Adipose tissue (tissue), 3 donors: ENCODE results near the gene DMKN. TPM values are rescaled to one million over a fixed set of nuclear protein-coding genes. Genes with fewer than 3 reads are reported as not detected.

Experiments
- H3K27ac ChIP-seq: one replicate; pipeline ENCODE4 v1.5.1; 2013; ENCODE audit warnings: low read depth, low read length
- WGBS, 3 donors: extraction: QIAGEN DNeasy Blood & Tissue Kit; methylation state at CpG; one replicate each; pipeline ENCODE4 v1.1.7; 2013; 5-methylcytosine and 5-hydroxymethylcytosine counted together
- polyA plus RNA-seq, 3 donors: library from polyadenylated mRNA; stranded (reverse); fragments of 200-250 nt; gene quantifications; one replicate each; pipeline ENCODE4 v1.2.3, GENCODE V29; 2013
- donor health status: healthy with polysubstance abuse.
- donor health status: Bipolar disorder and iron deficiency.
- donor health status: healthy.

The DMKN gene
- polyA plus RNA-seq, 3 donors = 6.8 to 74.3 (median 15.3) TPM

GRCh38 chr19:35457173-35457572 lies 56.3 kb downstream of the DMKN start:
- no peak overlapping the region for H3K27ac ChIP-seq
- 93 to 100% (median 97%) methylated on average over 5 of the region's 5 CpGs for WGBS, 3 donors

- whole genome bisulfite sequencing, 3 donors = 60 to 84% (median 77%) methylated on average over 2 to 3 of the region's 3 CpGs
- H3K27ac ChIP-seq = no peak overlapping the region
These were observed 57.7 kb downstream of the DMKN start for GRCh38 chr19:35455616-35456201.

GRCh38 chr19:35454663-35455062 lies 58.8 kb downstream of the DMKN start:
- no peak overlapping the region for H3K27ac ChIP-seq
- 83 to 91% (median 90%) methylated on average over 2 of the region's 2 CpGs for WGBS, 3 donors

GRCh38 chr19:35451338-35452096 lies 61.9 kb downstream of the DMKN start:
- 68 to 94% (median 79%) methylated on average over 7 of the region's 7 CpGs for WGBS, 3 donors

GRCh38 chr19:35449359-35450043 lies 63.9 kb downstream of the DMKN start:
- H3K27ac ChIP-seq = no peak overlapping the region
- WGBS, 3 donors = 46 to 64% (median 63%) methylated on average over 24 to 27 of the region's 27 CpGs

More at GRCh38 chr19:35451338-35452096, 61.9 kb downstream of the DMKN start:
- H3K27ac ChIP-seq = no peak overlapping the region

- H3K27ac ChIP-seq = no peak within 1 kb of the TSS
- WGBS, 3 donors = 67 to 85% (median 71%) methylated on average over 12 of the region's 12 CpGs
These were observed 65.6 kb downstream of the DMKN start, which contains the start of gene FFAR2 for GRCh38 chr19:35447606-35448469. Gene FFAR2 (plus strand): TSS chr19:35448257. CDS start chr19:35449715, 1,458 bp downstream.

Other genes starting within 250 kb of the DMKN start
- 100 to 1,000 TPM in 2 of 3 donors, 10 to 100 TPM in 1; 68.2 to 122 (median 118) TPM for gene USF2, start 244.7 kb downstream of the DMKN start, polyA plus RNA-seq
- gene HAMP, start 231.1 kb downstream of the DMKN start, polyA plus RNA-seq = 10 to 100 TPM in 1 of 3 donors, 1 to 10 TPM in 1, under 1 TPM in 1; 0.34 to 16.3 (median 1.1) TPM
- under 1 TPM in 1 of 3 donors, not detected in 2; 0.16 TPM for gene MAG, start 221.5 kb downstream of the DMKN start, polyA plus RNA-seq
- 1 to 10 TPM in 1 of 3 donors, under 1 TPM in 2; 0.67 to 2.1 (median 0.88) TPM for gene CD22, start 184.5 kb downstream of the DMKN start, polyA plus RNA-seq
- gene FFAR1, start 165.7 kb downstream of the DMKN start, polyA plus RNA-seq = 1 to 10 TPM in 1 of 3 donors, not detected in 2; 2.2 TPM
- gene FFAR3, start 155.2 kb downstream of the DMKN start, polyA plus RNA-seq = 1 to 10 TPM in 2 of 3 donors, under 1 TPM in 1; 0.46 to 1.8 (median 1.8) TPM
- gene GPR42, start 142.6 kb downstream of the DMKN start, polyA plus RNA-seq = under 1 TPM in 2 of 3 donors, not detected in 1; 0.06 to 0.90 TPM
- 1 to 10 TPM in 2 of 3 donors, under 1 TPM in 1; 0.24 to 4.6 (median 4.0) TPM for gene FFAR2, start 65.4 kb downstream of the DMKN start, polyA plus RNA-seq
- under 1 TPM in 2 of 3 donors, not detected in 1; 0.21 to 0.42 TPM for gene KRTDAP, start 23.2 kb downstream of the DMKN start, polyA plus RNA-seq
- 1 to 10 TPM in 1 of 3 donors, under 1 TPM in 1, not detected in 1; 0.15 to 1.5 TPM for gene SBSN, start 14.7 kb upstream of the DMKN start, polyA plus RNA-seq
- gene GAPDHS, start 19.8 kb upstream of the DMKN start, polyA plus RNA-seq = not detected
- gene TMEM147, start 32.0 kb upstream of the DMKN start, polyA plus RNA-seq = 100 to 1,000 TPM in 2 of 3 donors, 10 to 100 TPM in 1; 86.7 to 140 (median 107) TPM
- 10 to 100 TPM in 1 of 3 donors, 1 to 10 TPM in 2; 1.2 to 74.4 (median 2.9) TPM for gene ATP4A, start 50.0 kb upstream of the DMKN start, polyA plus RNA-seq
- gene PMIS2, start 72.5 kb upstream of the DMKN start, polyA plus RNA-seq = not detected
- gene HAUS5, start 99.1 kb upstream of the DMKN start, polyA plus RNA-seq = 1 to 10 TPM; 4.6 to 6.3 (median 6.0) TPM
- gene RBM42, start 115.4 kb upstream of the DMKN start, polyA plus RNA-seq = 10 to 100 TPM; 28.5 to 56.7 (median 48.9) TPM
- gene ETV2, start 128.1 kb upstream of the DMKN start, polyA plus RNA-seq = 1 to 10 TPM in 2 of 3 donors, under 1 TPM in 1; 0.79 to 3.8 (median 1.7) TPM
- gene COX6B1, start 134.7 kb upstream of the DMKN start, polyA plus RNA-seq = 100 to 1,000 TPM; 454 to 932 (median 759) TPM
- gene UPK1A, start 152.9 kb upstream of the DMKN start, polyA plus RNA-seq = under 1 TPM in 2 of 3 donors, not detected in 1; 0.05 to 0.07 TPM
- gene ZBTB32, start 190.9 kb upstream of the DMKN start, polyA plus RNA-seq = under 1 TPM in 2 of 3 donors, not detected in 1; 0.07 to 0.12 TPM
- 10 to 100 TPM; 21.1 to 34.3 (median 29.4) TPM for gene KMT2B, start 204.4 kb upstream of the DMKN start, polyA plus RNA-seq
- gene IGFLR1, start 228.8 kb upstream of the DMKN start, polyA plus RNA-seq = 10 to 100 TPM; 17.4 to 30.4 (median 19.8) TPM
- gene U2AF1L4, start 231.8 kb upstream of the DMKN start, polyA plus RNA-seq = 10 to 100 TPM; 13.2 to 30.3 (median 28.8) TPM
- gene PSENEN, start 232.0 kb upstream of the DMKN start, polyA plus RNA-seq = 10 to 100 TPM; 37.2 to 57.2 (median 49.9) TPM
- gene LIN37, start 234.9 kb upstream of the DMKN start, polyA plus RNA-seq = 10 to 100 TPM in 2 of 3 donors, 1 to 10 TPM in 1; 8.9 to 20.9 (median 15.3) TPM
- gene HSPB6, start 243.4 kb upstream of the DMKN start, polyA plus RNA-seq = 100 to 1,000 TPM in 2 of 3 donors, 10 to 100 TPM in 1; 63.3 to 608 (median 552) TPM
- 10 to 100 TPM in 1 of 3 donors, 1 to 10 TPM in 2; 5.4 to 10.6 (median 6.9) TPM for gene PROSER3, start 244.5 kb upstream of the DMKN start, polyA plus RNA-seq